ENCODE data around the gene PEAK1.

PEAK1 gene

DNA sequence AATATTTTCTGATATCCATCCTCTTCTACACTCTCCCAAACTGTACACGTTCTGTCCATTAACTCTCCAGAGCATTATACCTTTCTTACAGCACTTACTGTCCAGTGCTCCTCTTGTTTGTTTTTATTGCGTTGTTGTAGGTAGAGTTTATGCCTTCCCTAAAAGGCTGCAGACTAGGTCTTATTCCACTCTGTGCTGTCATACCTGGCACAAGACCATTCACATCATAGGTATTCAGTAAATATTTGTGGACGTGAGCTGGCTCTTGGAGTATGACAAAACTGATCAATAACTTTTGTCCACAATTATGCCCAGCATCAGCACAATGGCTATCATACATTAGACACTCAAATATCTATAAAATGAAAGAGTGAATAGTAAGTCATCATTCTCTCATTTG is 5.2 kb upstream of the PEAK1 start:
- Histone ChIP-seq H3K4me3 (no peak overlapping the region), H3K27ac (no peak overlapping the region)
- TF ChIP-seq, protein P1, sequence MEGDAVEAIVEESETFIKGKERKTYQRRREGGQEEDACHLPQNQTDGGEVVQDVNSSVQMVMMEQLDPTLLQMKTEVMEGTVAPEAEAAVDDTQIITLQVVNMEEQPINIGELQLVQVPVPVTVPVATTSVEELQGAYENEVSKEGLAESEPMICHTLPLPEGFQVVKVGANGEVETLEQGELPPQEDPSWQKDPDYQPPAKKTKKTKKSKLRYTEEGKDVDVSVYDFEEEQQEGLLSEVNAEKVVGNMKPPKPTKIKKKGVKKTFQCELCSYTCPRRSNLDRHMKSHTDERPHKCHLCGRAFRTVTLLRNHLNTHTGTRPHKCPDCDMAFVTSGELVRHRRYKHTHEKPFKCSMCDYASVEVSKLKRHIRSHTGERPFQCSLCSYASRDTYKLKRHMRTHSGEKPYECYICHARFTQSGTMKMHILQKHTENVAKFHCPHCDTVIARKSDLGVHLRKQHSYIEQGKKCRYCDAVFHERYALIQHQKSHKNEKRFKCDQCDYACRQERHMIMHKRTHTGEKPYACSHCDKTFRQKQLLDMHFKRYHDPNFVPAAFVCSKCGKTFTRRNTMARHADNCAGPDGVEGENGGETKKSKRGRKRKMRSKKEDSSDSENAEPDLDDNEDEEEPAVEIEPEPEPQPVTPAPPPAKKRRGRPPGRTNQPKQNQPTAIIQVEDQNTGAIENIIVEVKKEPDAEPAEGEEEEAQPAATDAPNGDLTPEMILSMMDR (IDR thresholded peaks at IDR 0.05) = no peak
- no peak for DNase-seq (ENCODE audit: low spot score)

GRCh38 chr15:77421370-77421700 is 1.4 kb upstream of the PEAK1 start:
- Histone ChIP-seq H3K4me3 (peak overlapping the region; percentile 94), H3K27ac (peak overlapping the region; percentile 88 to 98)
- DNase-seq (ENCODE audit: low spot score) = no peak
- TF ChIP-seq, protein P1 (IDR thresholded peaks at IDR 0.05) = no peak

GRCh38 chr15:77420610-77421369 is 886 bp upstream of the PEAK1 start, which contains the start of gene HMG20A:
TSS of gene HMG20A (plus strand) at chr15:77420888. CDS start at chr15:77458408, 37,520 bp downstream.
- TF ChIP-seq, protein P1 (IDR thresholded peaks at IDR 0.05) = no peak
- Histone ChIP-seq H3K27ac (peak within 1 kb of the TSS; percentile 88 to 98), H3K4me3 (peak within 1 kb of the TSS; percentile 94)
- DNase-seq (ENCODE audit: low spot score) = peak; percentile 83

DNA sequence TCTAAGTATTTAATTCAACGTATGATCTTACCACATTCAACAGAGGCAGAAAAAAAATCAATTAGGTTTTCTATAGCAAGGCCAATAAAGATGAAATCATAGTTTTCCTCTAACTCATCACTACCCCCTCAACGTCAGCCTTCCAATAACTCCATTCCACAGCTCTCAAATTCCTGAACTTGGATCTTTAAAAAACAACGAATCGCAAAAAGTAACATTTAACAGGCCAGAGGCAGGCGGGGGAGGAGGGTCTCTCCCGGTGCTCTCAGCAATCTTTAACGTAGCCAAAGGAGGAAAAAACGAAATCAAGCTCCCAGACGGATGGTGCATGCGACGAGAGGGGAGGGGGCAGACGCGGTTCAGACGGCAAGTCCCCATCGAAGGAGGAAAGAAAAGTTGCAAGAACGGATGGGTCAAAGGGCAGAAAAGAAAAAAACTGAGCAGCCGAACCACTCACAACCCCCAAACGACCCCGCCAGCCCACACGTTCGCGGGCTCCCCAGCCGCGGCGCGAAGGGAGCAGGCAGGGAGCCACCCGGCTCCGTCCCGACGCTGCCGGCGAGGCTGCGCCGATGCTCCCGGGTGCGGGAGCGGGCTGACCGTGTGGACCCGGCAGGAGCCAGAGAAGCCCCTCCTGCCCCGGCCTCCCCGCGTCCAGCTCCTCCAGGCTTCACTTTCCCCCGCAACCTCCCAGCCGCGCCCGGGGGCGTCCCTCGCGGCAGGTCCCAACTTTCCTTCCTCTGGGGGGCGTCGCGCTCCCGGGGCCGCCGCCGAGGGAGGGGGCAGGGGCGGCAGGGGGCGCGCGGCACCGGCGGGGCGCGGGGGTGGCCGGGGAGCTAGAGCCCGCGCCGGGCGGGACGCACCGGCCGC is 703 bp downstream of the PEAK1 start:
- TF ChIP-seq, protein P1 (IDR thresholded peaks at IDR 0.05) = no peak
- Histone ChIP-seq H3K27ac (peak overlapping the region; percentile 88 to 98), H3K4me3 (peak overlapping the region; percentile 94)
- peak; percentile 74 for DNase-seq (ENCODE audit: low spot score)

DNA sequence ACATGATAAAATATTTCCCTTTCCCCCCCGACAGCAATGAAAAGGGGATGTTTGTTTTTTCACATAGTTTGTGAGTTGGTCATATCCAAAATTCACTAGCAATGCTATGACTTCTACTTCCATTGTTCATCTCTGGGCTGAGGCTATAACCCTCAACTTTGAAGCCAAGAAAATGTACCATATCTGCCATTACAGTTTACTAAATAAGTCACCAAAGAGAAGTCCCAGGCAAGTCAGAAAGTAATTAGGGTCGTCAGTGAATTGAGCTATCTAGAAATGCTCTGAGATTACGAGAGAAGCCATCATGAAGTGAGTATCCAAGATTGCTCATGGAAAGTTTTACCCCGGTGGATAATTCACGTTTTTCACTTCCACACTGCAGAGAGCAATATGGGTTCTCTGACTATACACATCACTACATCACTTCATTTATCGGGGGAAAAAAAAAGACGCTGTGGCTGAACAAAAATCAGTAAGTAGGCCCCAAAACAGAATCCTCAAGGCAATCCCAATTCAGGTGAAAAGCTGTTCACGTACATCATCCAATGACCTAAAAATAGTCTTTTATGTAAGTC is 1.4 kb downstream of the PEAK1 start:
- peak overlapping the region; percentile 88 to 98 for H3K27ac ChIP-seq
- TF ChIP-seq, protein P1 (IDR thresholded peaks at IDR 0.05) = no peak
- DNase-seq (ENCODE audit: low spot score) = no peak
- H3K4me3 ChIP-seq = peak overlapping the region; percentile 94

DNA sequence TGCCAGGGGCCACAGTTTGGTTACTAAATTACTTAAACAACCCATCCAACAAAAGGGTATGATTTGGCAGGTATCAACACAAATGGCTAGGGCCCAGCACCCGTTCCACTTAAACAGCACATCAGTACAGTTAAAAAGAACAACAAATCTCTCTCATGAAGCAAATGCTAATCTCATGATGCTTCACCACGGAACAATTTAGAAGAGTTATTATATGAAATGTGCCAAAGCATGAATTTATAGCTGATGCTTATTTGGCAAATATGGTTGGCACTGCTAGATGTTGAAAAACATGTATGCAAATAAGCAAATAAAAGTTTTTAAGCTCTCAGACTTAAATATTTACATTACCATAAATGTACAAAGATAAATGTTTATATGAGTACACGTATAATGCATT is 2.3 kb downstream of the PEAK1 start:
- Histone ChIP-seq H3K27ac (no peak overlapping the region), H3K4me3 (no peak overlapping the region)
- TF ChIP-seq, protein P1 (IDR thresholded peaks at IDR 0.05) = no peak
- no peak for DNase-seq (ENCODE audit: low spot score)

Measured in coronary artery (tissue), 2 donors.